Epithelial cell of proximal tubule (primary cell): ENCODE results near the gene CERS6. TPM values are rescaled to one million over a fixed set of nuclear protein-coding genes. Genes with fewer than 3 reads are reported as not detected.

Experiments
- DNase-seq: peaks from one replicate; pipeline ENCODE4 v3.0.0-alpha.2; 2011; ENCODE audit warnings: low read depth
- H3K4me3 ChIP-seq: 2 replicates; pipeline ENCODE4 v1.5.1; 2011; ENCODE audit warnings: low read depth, mild to moderate bottlenecking, low read length
- total RNA-seq: library from RNA; depleted of rRNA; stranded (reverse); fragments of >200 nt; gene quantifications from 2 replicates; pipeline ENCODE4 v1.2.3, GENCODE V29; 2015
- TF ChIP-seq, protein P1 (sequence below): conservative IDR thresholded peaks from 2 replicates; pipeline ENCODE4 v1.5.1; 2012; ENCODE audit warnings: low read depth, mild to moderate bottlenecking, low read length

The CERS6 gene
- total RNA-seq, 1 donor from 2014 or later: 11.6 TPM

DNA sequence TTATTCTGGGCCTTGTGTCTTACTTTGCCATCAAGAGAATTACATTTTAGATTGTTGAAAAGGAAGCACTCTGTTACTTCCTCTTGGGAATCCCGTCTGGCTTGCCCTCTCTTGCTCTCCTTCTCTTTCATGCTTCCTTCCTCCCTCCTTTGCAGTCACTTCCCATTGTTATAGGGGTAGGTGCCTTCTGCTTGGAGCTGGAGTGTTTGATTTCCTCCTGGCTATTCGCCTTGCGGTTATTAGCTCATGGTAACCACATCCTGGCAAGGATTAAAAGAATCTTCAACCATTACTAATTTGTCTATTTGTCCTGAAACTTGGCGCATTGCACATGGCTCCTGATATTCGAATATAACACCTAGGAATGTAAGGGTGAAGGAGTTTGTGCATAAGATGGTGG lies 115.0 kb downstream of the CERS6 start:
- no peak overlapping the region for H3K4me3 ChIP-seq
- TF ChIP-seq, protein P1, sequence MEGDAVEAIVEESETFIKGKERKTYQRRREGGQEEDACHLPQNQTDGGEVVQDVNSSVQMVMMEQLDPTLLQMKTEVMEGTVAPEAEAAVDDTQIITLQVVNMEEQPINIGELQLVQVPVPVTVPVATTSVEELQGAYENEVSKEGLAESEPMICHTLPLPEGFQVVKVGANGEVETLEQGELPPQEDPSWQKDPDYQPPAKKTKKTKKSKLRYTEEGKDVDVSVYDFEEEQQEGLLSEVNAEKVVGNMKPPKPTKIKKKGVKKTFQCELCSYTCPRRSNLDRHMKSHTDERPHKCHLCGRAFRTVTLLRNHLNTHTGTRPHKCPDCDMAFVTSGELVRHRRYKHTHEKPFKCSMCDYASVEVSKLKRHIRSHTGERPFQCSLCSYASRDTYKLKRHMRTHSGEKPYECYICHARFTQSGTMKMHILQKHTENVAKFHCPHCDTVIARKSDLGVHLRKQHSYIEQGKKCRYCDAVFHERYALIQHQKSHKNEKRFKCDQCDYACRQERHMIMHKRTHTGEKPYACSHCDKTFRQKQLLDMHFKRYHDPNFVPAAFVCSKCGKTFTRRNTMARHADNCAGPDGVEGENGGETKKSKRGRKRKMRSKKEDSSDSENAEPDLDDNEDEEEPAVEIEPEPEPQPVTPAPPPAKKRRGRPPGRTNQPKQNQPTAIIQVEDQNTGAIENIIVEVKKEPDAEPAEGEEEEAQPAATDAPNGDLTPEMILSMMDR: no peak
- no peak for DNase-seq

DNA sequence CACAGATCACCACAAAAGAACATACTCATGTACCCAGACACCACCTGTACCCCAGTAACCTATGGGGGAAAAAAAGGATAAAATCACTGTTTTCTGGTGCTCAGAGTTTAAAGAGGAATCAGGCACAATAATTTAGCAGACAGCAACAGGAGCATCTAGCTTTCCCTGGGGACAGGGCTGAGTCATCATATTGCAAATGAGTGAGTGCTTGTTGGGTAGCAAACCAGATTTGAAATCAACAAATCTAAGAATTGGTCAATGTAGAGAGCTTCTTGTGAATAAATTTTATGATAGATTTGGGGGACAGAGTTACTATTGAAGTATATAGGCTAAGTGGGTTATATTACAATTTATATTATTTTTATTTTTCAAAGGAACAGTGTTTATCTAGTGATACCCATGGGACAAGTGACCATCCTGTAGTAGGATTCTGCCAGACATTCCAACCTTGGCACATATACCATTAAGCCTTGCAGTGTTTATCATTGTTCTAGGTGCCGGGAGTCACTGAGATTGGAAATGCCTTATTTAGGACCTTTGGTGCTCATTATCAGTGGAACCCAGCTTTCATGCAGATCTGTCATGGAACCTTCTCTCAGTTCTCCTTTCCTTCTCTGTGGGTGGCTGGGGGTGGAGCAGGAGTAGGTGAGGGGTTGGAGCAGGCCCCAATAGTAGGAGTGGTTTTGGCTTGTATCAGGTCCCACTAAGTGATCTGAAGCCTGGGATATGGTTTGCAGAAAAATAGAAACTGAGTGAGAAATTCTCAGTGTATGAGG lies 117.2 kb downstream of the CERS6 start:
- TF ChIP-seq, protein P1: no peak
- no peak overlapping the region for H3K4me3 ChIP-seq
- no peak for DNase-seq

DNA sequence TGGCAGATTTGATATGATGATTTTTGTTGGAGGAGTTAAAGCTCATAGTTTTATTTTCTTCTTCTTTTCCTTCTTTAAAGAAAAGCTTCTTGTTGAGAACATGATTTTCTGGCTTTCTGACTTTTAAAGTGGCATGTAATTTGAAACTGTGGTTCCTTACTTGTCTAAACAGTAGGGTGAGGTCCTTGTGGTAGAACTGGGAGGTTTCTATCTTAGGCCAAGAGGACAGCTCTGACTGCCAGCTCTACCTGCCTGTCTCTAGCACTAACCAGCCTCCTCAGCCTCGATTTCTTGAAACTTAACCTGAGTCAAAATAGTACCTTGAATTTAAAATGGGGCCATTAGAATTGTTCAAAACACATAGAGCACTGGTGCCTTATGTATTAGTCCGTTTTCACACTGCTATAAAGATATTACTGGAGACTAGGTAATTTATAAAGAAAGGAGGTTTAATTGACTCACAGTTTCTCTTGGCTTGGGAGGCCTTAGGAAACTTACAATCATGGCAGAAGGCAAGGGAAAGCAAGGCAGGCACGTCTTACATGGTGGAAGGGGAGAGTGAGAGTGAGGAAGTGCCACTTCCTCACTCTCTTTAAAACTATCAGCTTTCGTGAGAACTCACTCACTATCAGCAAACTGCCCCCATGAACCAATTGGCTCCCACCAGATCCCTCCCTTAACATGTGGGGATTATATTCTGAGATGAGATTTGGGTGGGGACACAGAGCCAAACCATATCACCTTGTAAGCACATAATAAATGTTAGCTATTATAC lies 119.0 kb downstream of the CERS6 start:
- no peak for DNase-seq
- TF ChIP-seq, protein P1: no peak
- no peak overlapping the region for H3K4me3 ChIP-seq

DNA sequence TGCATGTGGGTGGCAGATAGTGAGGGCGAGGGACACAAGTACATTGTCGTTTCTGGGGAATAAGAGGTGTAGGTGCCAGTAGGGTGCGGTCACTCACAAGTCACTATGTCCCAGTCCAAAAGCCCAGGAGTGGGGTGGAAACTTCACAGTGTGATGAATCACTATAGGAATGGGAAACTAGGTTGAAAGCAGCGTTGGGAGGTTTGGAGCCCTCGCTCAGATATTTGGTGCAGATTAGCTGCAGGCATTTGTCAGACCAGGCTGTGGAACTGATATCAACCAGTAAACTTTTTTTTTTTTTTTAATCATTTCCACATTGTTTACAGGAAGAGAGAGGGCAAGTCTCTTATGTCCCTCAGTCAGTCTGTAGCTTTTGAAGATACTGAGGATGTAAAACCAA lies 121.8 kb downstream of the CERS6 start:
- DNase-seq: no peak
- TF ChIP-seq, protein P1: no peak
- H3K4me3 ChIP-seq: no peak overlapping the region

DNA sequence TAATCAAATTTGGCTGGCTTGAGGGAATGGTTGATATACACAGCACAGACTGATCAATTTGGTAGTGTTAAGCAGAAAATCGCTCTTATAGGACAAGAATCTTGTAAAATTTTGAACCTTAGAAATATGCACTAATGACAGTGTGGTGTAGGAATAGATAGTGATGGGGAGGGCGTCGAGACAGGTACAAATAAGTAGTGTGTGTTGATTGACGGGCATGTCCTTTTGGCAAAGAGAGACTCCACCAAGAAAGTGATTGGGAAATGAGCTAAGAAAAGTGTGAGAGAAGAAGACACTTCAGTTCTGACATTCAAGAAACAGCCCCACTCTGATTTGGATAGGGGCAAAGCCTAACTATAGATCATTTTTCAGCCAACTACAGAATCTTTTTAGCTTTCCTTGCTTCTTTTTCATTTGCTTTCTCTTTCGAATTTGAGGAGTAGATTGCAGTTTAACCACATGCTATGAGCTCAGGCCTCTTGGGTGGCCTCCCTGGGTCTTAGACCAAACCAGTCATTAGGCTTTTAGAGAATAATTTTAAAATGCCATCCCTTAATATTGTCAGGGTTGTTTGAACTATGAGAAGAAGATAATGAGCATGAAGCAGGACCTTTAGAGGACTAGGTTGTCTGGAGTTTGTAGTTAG lies 127.1 kb downstream of the CERS6 start:
- DNase-seq: no peak
- TF ChIP-seq, protein P1: no peak
- no peak overlapping the region for H3K4me3 ChIP-seq

DNA sequence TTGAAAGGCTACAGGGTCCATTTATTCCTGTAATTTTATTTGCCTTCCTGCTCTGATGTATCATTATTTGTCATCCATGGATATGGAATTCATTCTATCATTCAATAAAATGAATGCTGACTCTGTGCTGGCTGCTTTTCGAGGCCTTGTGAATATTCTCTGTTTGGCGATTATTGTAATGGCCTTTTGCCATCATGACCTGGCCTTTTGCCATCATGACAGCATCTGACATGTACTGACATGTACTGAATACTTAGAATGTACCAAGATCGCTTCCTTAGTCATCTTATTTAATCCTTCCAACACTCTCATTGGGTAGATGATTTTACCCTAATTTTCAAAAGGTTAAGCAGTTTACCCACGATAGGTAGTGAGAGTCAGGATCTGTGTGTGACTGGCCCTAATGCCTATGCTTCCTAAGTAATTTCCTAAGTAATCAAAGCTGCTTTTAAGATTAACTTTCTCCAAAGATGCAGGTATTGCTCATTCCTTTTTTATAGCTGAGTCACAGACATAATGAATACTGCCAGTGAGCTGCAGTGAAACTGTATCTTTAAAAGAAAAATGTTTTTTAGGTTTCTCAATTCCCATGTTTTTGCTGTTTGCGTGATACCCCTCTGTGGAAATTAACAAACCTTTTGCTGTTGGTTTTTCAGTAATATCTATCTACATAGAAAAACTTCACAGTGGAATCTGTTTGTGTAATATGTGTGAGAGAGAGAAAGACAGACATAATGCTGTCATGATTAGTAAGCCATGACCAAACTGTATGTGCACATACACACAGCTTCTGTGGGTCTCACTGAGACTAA lies 127.8 kb downstream of the CERS6 start:
- TF ChIP-seq, protein P1: no peak
- DNase-seq: no peak

More for the DNA sequence above, 127.8 kb downstream of the CERS6 start:
- H3K4me3 ChIP-seq: no peak overlapping the region
